Measurements from ENCODE around the gene LAMC3.

DNA sequence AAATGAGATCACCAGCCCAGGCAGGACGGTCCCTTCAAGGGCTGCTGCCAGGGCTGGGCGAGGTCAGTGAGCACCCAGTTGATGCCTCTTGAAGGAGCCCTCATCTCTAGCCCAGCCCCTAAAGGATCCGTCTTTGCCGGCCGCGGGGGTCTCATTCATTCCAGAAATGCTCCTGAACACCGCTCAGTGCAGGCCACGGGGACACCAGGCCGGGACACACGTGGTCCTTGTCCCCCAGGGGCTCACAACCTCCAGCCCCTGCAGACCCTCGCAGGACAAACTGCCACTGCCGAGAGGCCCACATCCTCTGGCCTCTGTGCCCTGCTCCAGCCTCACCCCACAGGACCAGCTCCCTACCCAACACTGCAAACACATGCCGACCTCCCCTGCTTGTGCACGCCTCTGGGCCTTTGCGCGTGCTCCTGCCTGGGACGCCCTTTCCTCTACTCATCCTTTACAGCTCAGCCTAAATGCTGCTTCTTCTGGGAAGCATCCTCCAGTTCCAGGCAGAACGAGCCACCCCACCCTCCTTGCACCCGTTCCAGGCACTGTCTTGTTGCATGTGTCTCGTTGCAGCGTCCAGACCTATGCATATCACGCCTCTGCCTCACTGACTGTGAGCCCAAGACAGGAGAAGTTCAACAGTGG is 10.3 kb upstream of the LAMC3 start:
- TF ChIP-seq, protein P1, sequence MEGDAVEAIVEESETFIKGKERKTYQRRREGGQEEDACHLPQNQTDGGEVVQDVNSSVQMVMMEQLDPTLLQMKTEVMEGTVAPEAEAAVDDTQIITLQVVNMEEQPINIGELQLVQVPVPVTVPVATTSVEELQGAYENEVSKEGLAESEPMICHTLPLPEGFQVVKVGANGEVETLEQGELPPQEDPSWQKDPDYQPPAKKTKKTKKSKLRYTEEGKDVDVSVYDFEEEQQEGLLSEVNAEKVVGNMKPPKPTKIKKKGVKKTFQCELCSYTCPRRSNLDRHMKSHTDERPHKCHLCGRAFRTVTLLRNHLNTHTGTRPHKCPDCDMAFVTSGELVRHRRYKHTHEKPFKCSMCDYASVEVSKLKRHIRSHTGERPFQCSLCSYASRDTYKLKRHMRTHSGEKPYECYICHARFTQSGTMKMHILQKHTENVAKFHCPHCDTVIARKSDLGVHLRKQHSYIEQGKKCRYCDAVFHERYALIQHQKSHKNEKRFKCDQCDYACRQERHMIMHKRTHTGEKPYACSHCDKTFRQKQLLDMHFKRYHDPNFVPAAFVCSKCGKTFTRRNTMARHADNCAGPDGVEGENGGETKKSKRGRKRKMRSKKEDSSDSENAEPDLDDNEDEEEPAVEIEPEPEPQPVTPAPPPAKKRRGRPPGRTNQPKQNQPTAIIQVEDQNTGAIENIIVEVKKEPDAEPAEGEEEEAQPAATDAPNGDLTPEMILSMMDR (conservative IDR thresholded peaks at IDR 0.05; ENCODE audit: low read depth, low read length): no peak
- TF ChIP-seq EZH2 (IDR thresholded peaks at IDR 0.05; ENCODE audit: low read length, unreplicated experiment): no peak
